Measurements from ENCODE around the gene HS3ST6.
"Not testable (repeated sequence)": the region's sequence is repeated elsewhere in the genome, so short reads cannot be mapped to it uniquely, and the experiment has no call there.

HS3ST6 gene

GRCh38 chr16:1887711-1888354 lies 30.4 kb downstream of the HS3ST6 start:
- no peak for TF ChIP-seq CTCF (IDR thresholded peaks at IDR 0.05; ENCODE audit: low read depth, low read length)
- no peak overlapping the region for H3K4me3 ChIP-seq (ENCODE audit: low read depth, low read length)

GRCh38 chr16:1884889-1885288 lies 33.3 kb downstream of the HS3ST6 start:
- Histone ChIP-seq H3K4me3 (ENCODE audit: low read depth, low read length) (no peak overlapping the region), H3K9me3 (ENCODE audit: severe bottlenecking) (no peaks in the 10 kb centered on the region), H3K36me3 (no peaks in the 10 kb centered on the region), H3K27ac (no peak overlapping the region), H3K27me3 (ENCODE audit: insufficient read depth, low read depth, severe bottlenecking) (no peaks in the 10 kb centered on the region)
- TF ChIP-seq CTCF (IDR thresholded peaks at IDR 0.05; ENCODE audit: low read depth, low read length) = no peak
- no peak for DNase-seq

More at GRCh38 chr16:1887711-1888354, 30.4 kb downstream of the HS3ST6 start:
- no peak for DNase-seq
- Histone ChIP-seq H3K27ac (no peak overlapping the region), H3K9me3 (ENCODE audit: severe bottlenecking) (no peaks in the 10 kb centered on the region), H3K27me3 (ENCODE audit: insufficient read depth, low read depth, severe bottlenecking) (no peaks in the 10 kb centered on the region), H3K36me3 (no peaks in the 10 kb centered on the region)

- H3K4me3 ChIP-seq (ENCODE audit: low read depth, low read length) = no peak overlapping the region
- no peaks in the 10 kb centered on the region for H3K36me3 ChIP-seq
- no peak for DNase-seq
- H3K9me3 ChIP-seq (ENCODE audit: severe bottlenecking) = no peaks in the 10 kb centered on the region
- no peaks in the 10 kb centered on the region for H3K27me3 ChIP-seq (ENCODE audit: insufficient read depth, low read depth, severe bottlenecking)
- TF ChIP-seq CTCF (IDR thresholded peaks at IDR 0.05; ENCODE audit: low read depth, low read length) = 0 out of 2 replicates have a peak, but pooled peaks have one; percentile 4
- H3K27ac ChIP-seq = no peak overlapping the region
These were observed 34.0 kb downstream of the HS3ST6 start for GRCh38 chr16:1884155-1884760.

GRCh38 chr16:1881172-1881571 lies 37.0 kb downstream of the HS3ST6 start:
- not testable (repeated sequence) for DNase-seq; H3K4me3 ChIP-seq (ENCODE audit: low read depth, low read length); H3K9me3 ChIP-seq (ENCODE audit: severe bottlenecking); H3K36me3 ChIP-seq; H3K27ac ChIP-seq; H3K27me3 ChIP-seq (ENCODE audit: insufficient read depth, low read depth, severe bottlenecking)

GRCh38 chr16:1879477-1879876 lies 38.7 kb downstream of the HS3ST6 start:
- H3K27ac ChIP-seq = no peak overlapping the region
- no peak for DNase-seq
- no peak for TF ChIP-seq CTCF (IDR thresholded peaks at IDR 0.05; ENCODE audit: low read depth, low read length)
- H3K36me3 ChIP-seq = no peaks in the 10 kb centered on the region
- H3K4me3 ChIP-seq (ENCODE audit: low read depth, low read length) = no peak overlapping the region
- no peaks in the 10 kb centered on the region for H3K27me3 ChIP-seq (ENCODE audit: insufficient read depth, low read depth, severe bottlenecking)
- no peaks in the 10 kb centered on the region for H3K9me3 ChIP-seq (ENCODE audit: severe bottlenecking)

- Histone ChIP-seq H3K27me3 (ENCODE audit: insufficient read depth, low read depth, severe bottlenecking) (no peaks in the 10 kb centered on the region), H3K27ac (no peak overlapping the region), H3K4me3 (ENCODE audit: low read depth, low read length) (no peak overlapping the region), H3K9me3 (ENCODE audit: severe bottlenecking) (no peaks in the 10 kb centered on the region), H3K36me3 (no peaks in the 10 kb centered on the region)
- TF ChIP-seq CTCF (IDR thresholded peaks at IDR 0.05; ENCODE audit: low read depth, low read length) = no peak
- no peak for DNase-seq
These were observed 40.0 kb downstream of the HS3ST6 start for GRCh38 chr16:1878256-1878655.
